Endothelial cell (in vitro differentiated cells): ENCODE data around the gene SYMPK. TPM values are rescaled to one million over a fixed set of nuclear protein-coding genes. Genes with fewer than 3 reads are reported as not detected.

Experiments
- DNase-seq: peaks from one replicate; pipeline ENCODE4 v3.0.0; 2021; ENCODE audit warnings: low spot score
- H3K27ac Mint-ChIP-seq: one replicate; pipeline ENCODE4 v1.8.0; 2021; ENCODE audit warnings: mixed read lengths, inconsistent platforms; ENCODE audit not compliant: unreplicated experiment
- H3K27me3 Mint-ChIP-seq: one replicate; pipeline ENCODE4 v1.8.0; 2021; ENCODE audit warnings: mild to moderate bottlenecking, moderate library complexity, mixed read lengths, inconsistent platforms; ENCODE audit not compliant: unreplicated experiment
- H3K36me3 Mint-ChIP-seq: one replicate; pipeline ENCODE4 v1.8.0; 2021; ENCODE audit warnings: mild to moderate bottlenecking, low read depth, mixed read lengths, inconsistent platforms; ENCODE audit not compliant: unreplicated experiment
- H3K4me1 Mint-ChIP-seq: one replicate; pipeline ENCODE4 v1.8.0; 2021; ENCODE audit warnings: mild to moderate bottlenecking, mixed read lengths, inconsistent platforms; ENCODE audit not compliant: unreplicated experiment
- H3K4me3 Mint-ChIP-seq: one replicate; pipeline ENCODE4 v1.8.0; 2021; ENCODE audit warnings: mild to moderate bottlenecking, mixed read lengths, inconsistent platforms; ENCODE audit not compliant: unreplicated experiment
- H3K9me3 Mint-ChIP-seq: one replicate; pipeline ENCODE4 v1.8.0; 2021; ENCODE audit warnings: mixed read lengths, inconsistent platforms; ENCODE audit not compliant: unreplicated experiment
- total RNA-seq: library from RNA; stranded (reverse); fragmentation: NEBNext Ultra II Directional; extraction: Animal tissue kit (Norgen Biotek cat#: 25700); gene quantifications from one replicate; pipeline ENCODE4 v1.2.1, GENCODE V29; 2021; ENCODE audit not compliant: unreplicated experiment
- TF ChIP-seq, protein P1 (sequence below): fragments of 200-600 bp; sonication (generic); IDR thresholded peaks from one replicate; pipeline ENCODE4 v1.5.0; 2021; ENCODE audit warnings: antibody characterized with exemption; ENCODE audit not compliant: unreplicated experiment

Gene SYMPK
- total RNA-seq, 1 donor from 2014 or later = 70.7 TPM

DNA sequence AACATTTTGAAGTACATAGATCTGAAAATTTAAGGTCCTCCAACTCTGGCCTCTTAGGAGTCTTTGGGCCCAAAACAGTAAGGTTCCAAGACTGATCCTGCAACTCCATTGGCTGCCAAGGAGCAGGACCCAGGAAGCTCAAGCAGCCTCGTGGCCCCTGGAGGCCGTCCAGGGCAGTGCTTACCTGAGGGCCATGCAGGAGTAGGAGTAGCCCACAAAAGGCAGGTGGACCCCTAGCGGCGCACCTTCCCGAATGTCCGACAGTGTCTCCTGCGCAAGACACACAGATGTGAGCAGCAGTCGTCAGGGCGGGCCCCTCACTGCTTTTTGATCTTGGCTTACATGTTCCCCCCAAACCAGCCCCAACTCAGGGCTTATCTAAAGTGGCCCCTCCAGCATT, 88.2 kb downstream of the SYMPK start:
- peaks cover 15% of the 10 kb centered on the region for H3K4me1 Mint-ChIP-seq
- H3K27me3 Mint-ChIP-seq = peaks cover 31% of the 10 kb centered on the region
- no peak for DNase-seq
- H3K36me3 Mint-ChIP-seq = peaks cover 41% of the 10 kb centered on the region
- no peak overlapping the region for H3K27ac Mint-ChIP-seq
- peak overlapping the region; percentile 47 for H3K4me3 Mint-ChIP-seq
- no peaks in the 10 kb centered on the region for H3K9me3 Mint-ChIP-seq
- TF ChIP-seq, protein P1, sequence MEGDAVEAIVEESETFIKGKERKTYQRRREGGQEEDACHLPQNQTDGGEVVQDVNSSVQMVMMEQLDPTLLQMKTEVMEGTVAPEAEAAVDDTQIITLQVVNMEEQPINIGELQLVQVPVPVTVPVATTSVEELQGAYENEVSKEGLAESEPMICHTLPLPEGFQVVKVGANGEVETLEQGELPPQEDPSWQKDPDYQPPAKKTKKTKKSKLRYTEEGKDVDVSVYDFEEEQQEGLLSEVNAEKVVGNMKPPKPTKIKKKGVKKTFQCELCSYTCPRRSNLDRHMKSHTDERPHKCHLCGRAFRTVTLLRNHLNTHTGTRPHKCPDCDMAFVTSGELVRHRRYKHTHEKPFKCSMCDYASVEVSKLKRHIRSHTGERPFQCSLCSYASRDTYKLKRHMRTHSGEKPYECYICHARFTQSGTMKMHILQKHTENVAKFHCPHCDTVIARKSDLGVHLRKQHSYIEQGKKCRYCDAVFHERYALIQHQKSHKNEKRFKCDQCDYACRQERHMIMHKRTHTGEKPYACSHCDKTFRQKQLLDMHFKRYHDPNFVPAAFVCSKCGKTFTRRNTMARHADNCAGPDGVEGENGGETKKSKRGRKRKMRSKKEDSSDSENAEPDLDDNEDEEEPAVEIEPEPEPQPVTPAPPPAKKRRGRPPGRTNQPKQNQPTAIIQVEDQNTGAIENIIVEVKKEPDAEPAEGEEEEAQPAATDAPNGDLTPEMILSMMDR = no peak

DNA sequence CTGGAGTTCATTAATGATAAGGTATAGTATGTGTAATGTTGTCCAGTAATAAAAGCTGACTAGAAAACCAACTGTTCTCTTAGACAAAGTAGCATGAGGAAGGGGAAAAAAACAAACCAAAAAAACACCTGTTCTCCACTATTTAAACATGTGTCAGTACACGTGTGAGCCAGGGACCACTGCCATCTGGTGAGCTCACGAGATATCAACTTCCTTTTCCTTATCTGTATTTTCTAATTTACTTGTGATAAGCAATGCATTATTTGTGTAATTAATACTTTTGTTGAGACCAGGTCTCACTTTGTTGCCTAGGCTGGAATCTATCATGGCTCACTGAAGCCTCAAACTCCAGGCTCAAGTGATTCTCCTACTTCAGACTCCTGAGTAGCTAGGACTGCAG, 89.6 kb downstream of the SYMPK start:
- Mint-ChIP-seq H3K4me3 (no peak overlapping the region), H3K36me3 (peaks cover 31% of the 10 kb centered on the region), H3K4me1 (peaks cover 9% of the 10 kb centered on the region), H3K9me3 (no peaks in the 10 kb centered on the region), H3K27me3 (peaks cover 28% of the 10 kb centered on the region), H3K27ac (no peak overlapping the region)
- TF ChIP-seq, protein P1 = no peak
- DNase-seq = no peak

DNA sequence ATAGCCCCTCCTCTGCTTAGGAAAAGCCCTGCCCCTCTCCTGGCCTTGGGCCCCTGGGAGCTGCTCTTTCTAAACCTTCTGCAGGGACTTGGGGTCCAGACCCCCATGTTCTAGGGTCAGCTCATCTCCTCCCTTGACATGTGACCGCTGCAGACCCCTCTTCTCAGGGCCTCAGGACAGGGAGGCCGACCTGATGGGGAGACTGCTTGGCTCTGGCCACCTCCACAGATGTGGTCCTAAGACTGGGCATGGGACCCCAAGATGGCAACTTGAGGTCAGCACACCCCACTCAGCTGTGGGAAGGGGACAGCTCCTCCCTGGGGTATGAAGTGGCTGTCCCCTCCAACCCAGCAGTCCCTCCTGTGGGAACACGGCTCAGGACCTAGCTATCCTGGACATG, 90.0 kb downstream of the SYMPK start:
- no peak overlapping the region for H3K4me3 Mint-ChIP-seq
- H3K9me3 Mint-ChIP-seq = no peaks in the 10 kb centered on the region
- DNase-seq = no peak
- TF ChIP-seq, protein P1 = no peak
- H3K36me3 Mint-ChIP-seq = peaks cover 28% of the 10 kb centered on the region
- peaks cover 9% of the 10 kb centered on the region for H3K4me1 Mint-ChIP-seq
- H3K27me3 Mint-ChIP-seq = peaks cover 28% of the 10 kb centered on the region
- no peak overlapping the region for H3K27ac Mint-ChIP-seq

DNA sequence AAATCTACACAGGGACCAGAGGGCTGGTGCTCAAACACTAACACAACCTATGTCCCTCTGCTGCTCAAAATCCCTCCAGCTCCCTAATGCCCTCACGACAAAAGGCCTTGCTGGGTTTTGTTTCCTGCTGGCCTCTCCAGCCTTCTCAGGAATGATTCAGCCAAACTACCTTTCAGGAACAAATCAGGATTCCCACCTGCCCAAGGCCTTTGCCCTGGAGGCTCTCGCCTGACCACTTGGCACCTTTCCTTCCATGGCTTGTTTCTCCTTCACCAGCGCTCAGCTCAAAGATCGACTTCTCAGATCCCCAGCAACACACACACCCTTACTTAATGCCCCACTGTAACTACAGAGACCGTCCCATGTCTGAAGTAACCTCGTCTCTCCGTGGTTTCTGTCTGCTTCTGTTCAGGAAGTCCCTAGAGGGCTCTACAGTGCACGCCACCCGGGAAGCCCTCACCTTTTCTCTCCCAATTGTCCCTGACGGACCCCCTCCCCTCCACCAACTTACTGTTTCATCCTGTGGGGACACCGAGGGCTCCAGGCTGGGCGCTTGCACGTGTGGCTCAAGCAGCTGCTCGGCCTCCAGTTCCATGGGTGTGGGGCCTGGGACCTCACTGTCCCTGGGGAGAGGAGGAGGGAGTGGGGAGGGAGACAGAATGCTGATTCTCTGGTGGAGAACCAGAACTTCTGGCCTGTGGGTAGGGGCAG, 90.7 kb downstream of the SYMPK start:
- H3K36me3 Mint-ChIP-seq = peaks cover 24% of the 10 kb centered on the region
- H3K27ac Mint-ChIP-seq = peak overlapping the region; percentile 13
- H3K9me3 Mint-ChIP-seq = no peaks in the 10 kb centered on the region
- no peak for DNase-seq
- TF ChIP-seq, protein P1 = no peak
- peak overlapping the region; percentile 75 for H3K4me3 Mint-ChIP-seq
- peaks cover 26% of the 10 kb centered on the region for H3K27me3 Mint-ChIP-seq
- H3K4me1 Mint-ChIP-seq = peaks cover 9% of the 10 kb centered on the region

DNA sequence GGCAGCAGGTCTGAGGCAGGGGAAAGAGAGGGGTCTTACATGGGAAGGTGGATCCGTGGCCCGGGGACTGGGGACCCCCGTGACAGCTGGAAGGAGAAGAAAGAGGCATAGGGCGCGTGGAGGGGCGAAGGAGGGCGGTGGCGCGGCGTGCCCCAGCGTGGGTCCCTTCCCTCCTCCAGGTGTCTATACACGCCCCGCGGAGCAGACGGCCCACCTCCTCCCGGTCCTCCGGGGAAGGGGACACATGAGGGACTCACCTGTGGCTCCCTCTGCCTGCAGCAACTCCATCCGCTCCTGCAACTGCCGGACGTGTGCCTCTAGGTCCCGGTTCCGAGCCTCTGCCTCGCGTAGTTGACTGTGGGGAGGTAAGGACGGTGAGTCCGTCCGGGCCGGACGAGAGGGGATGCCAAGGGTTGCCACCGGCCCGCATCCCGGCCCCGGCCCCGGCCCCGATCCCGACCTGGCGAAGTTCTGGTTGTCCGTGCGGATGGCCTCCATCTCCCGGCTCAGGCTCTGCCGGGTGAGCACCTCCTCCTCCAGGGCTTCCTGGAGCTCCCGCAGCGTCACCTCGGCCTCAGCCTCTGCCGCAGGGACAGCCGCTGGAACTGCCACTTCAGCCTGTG, 91.5 kb downstream of the SYMPK start:
- no peaks in the 10 kb centered on the region for H3K9me3 Mint-ChIP-seq
- peak overlapping the region; percentile 86 for H3K4me3 Mint-ChIP-seq
- TF ChIP-seq, protein P1 = no peak
- H3K4me1 Mint-ChIP-seq = peaks cover 9% of the 10 kb centered on the region
- DNase-seq = no peak
- peak overlapping the region; percentile 54 for H3K27ac Mint-ChIP-seq
- H3K36me3 Mint-ChIP-seq = peaks cover 21% of the 10 kb centered on the region
- peaks cover 25% of the 10 kb centered on the region for H3K27me3 Mint-ChIP-seq
